Effector CD4-positive, alpha-beta T cell (primary cell): ENCODE data around the gene ISCA2.
"Not testable (repeated sequence)": the region's sequence is repeated elsewhere in the genome, so short reads cannot be mapped to it uniquely, and the experiment has no call there.

Experiments
- DNase-seq: peaks from one replicate; pipeline ENCODE4 v3.0.0-alpha.2; 2020
- total RNA-seq: gene quantifications from one replicate; lab custom pipeline; 2026; lab: John Stamatoyannopoulos, UW

ISCA2 gene
- 13.7 reads per million, percentile 38 among the genes with 10 or more reads in this experiment for total RNA-seq

GRCh38 chr14:74493343-74494261 is at the start of gene ISCA2:
ISCA2 (plus strand) TSS chr14:74493765; CDS start chr14:74493775, 10 bp downstream.
- DNase-seq = peak; percentile 100

- DNase-seq = no peak
Observed at GRCh38 chr14:74444866-74445265, 48.7 kb upstream of the ISCA2 start.

GRCh38 chr14:74454397-74454796 is 39.2 kb upstream of the ISCA2 start:
- not testable (repeated sequence) for DNase-seq

- no peak for DNase-seq
Observed at GRCh38 chr14:74456684-74457564, 36.6 kb upstream of the ISCA2 start.

- DNase-seq = no peak
Observed at GRCh38 chr14:74457565-74457895, 36.0 kb upstream of the ISCA2 start.

GRCh38 chr14:74459289-74459946 is 34.1 kb upstream of the ISCA2 start:
- DNase-seq = no peak

GRCh38 chr14:74459976-74460375 is 33.6 kb upstream of the ISCA2 start:
- no peak for DNase-seq

GRCh38 chr14:74462993-74463392 is 30.6 kb upstream of the ISCA2 start:
- no peak for DNase-seq

- DNase-seq = no peak
Observed at GRCh38 chr14:74463697-74464096, 29.9 kb upstream of the ISCA2 start.

- no peak for DNase-seq
Observed at GRCh38 chr14:74464785-74465184, 28.8 kb upstream of the ISCA2 start.

- DNase-seq = no peak
Observed at GRCh38 chr14:74465335-74465734, 28.2 kb upstream of the ISCA2 start.

- no peak for DNase-seq
Observed at GRCh38 chr14:74468513-74468912, 25.1 kb upstream of the ISCA2 start.

- no peak for DNase-seq
Observed at GRCh38 chr14:74469548-74470518, 23.7 kb upstream of the ISCA2 start.

GRCh38 chr14:74472601-74473000 is 21.0 kb upstream of the ISCA2 start:
- no peak for DNase-seq

- DNase-seq = no peak
Observed at GRCh38 chr14:74474376-74474775, 19.2 kb upstream of the ISCA2 start.

- no peak for DNase-seq
Observed at GRCh38 chr14:74475678-74476077, 17.9 kb upstream of the ISCA2 start.

GRCh38 chr14:74476107-74476506 is 17.5 kb upstream of the ISCA2 start:
- DNase-seq = no peak

GRCh38 chr14:74476607-74477006 is 17.0 kb upstream of the ISCA2 start:
- no peak for DNase-seq

- no peak for DNase-seq
Observed at GRCh38 chr14:74478996-74479635, 14.4 kb upstream of the ISCA2 start.

GRCh38 chr14:74480046-74480445 is 13.5 kb upstream of the ISCA2 start:
- DNase-seq = no peak

GRCh38 chr14:74482571-74482970 is 11.0 kb upstream of the ISCA2 start:
- DNase-seq = no peak
